Ecto neural progenitor cell (in vitro differentiated cells): Measurements from ENCODE around the gene KDM7A.

Experiments
- DNase-seq: peaks from one replicate; pipeline ENCODE4 v3.0.0-alpha.2; 2018; ENCODE audit warnings: low spot score

Gene KDM7A

GRCh38 chr7:140054751-140055150, 122.0 kb downstream of the KDM7A start:
- no peak for DNase-seq

GRCh38 chr7:140053812-140054539, 122.8 kb downstream of the KDM7A start:
- no peak for DNase-seq

- DNase-seq: no peak
Observed at GRCh38 chr7:140051820-140052219, 125.0 kb downstream of the KDM7A start.

GRCh38 chr7:140050100-140050499, 126.7 kb downstream of the KDM7A start:
- DNase-seq: no peak

GRCh38 chr7:140049339-140050024, 127.3 kb downstream of the KDM7A start:
- no peak for DNase-seq

- no peak for DNase-seq
Observed at GRCh38 chr7:140048989-140049338, 127.8 kb downstream of the KDM7A start.

- DNase-seq: no peak
Observed at GRCh38 chr7:140048138-140048537, 128.6 kb downstream of the KDM7A start.

- no peak for DNase-seq
Observed at GRCh38 chr7:140047197-140047596, 129.6 kb downstream of the KDM7A start.

- DNase-seq: no peak
Observed at GRCh38 chr7:140045697-140046096, 131.1 kb downstream of the KDM7A start.

GRCh38 chr7:140044251-140044650, 132.5 kb downstream of the KDM7A start:
- DNase-seq: no peak

- no peak for DNase-seq
Observed at GRCh38 chr7:140042386-140042670, 134.5 kb downstream of the KDM7A start.

- no peak for DNase-seq
Observed at GRCh38 chr7:140041659-140042385, 135.0 kb downstream of the KDM7A start.

- no peak for DNase-seq
Observed at GRCh38 chr7:140039896-140040295, 136.9 kb downstream of the KDM7A start.

GRCh38 chr7:140039066-140039465, 137.7 kb downstream of the KDM7A start:
- DNase-seq: no peak

- no peak for DNase-seq
Observed at GRCh38 chr7:140036224-140036962, 140.4 kb downstream of the KDM7A start.

GRCh38 chr7:140035400-140036223, 141.2 kb downstream of the KDM7A start:
- DNase-seq: no peak
